Hippocampal formation (tissue), 2 donors: Measurements from ENCODE around the gene OLR1.

Source experiments
- DNase-seq, 2 donors: peaks; one replicate each; lab custom pipeline; 2025; lab: John Stamatoyannopoulos, UW

OLR1 gene

GRCh38 chr12:10153271-10154144, 18.4 kb downstream of the OLR1 start:
- DNase-seq: peak; percentile 67 to 89

- DNase-seq: no peak
Measured at GRCh38 chr12:10151621-10152020, 20.3 kb downstream of the OLR1 start.

- no peak for DNase-seq
Measured at GRCh38 chr12:10147714-10148403, 24.1 kb downstream of the OLR1 start.

GRCh38 chr12:10142976-10143589, 28.8 kb downstream of the OLR1 start:
- no peak for DNase-seq

GRCh38 chr12:10140001-10140400, 31.9 kb downstream of the OLR1 start:
- peak in 1 of 2 donors; percentile 61 for DNase-seq

- no peak for DNase-seq
Measured at GRCh38 chr12:10136637-10137205, 35.2 kb downstream of the OLR1 start.

GRCh38 chr12:10135126-10135525, 36.8 kb downstream of the OLR1 start:
- DNase-seq: no peak

- no peak for DNase-seq
Measured at GRCh38 chr12:10132850-10133370, 39.0 kb downstream of the OLR1 start.

- DNase-seq: no peak
Measured at GRCh38 chr12:10131111-10131690, 40.7 kb downstream of the OLR1 start.

- peak in 1 of 2 donors; percentile 7 for DNase-seq
Measured at GRCh38 chr12:10130042-10130441, 41.9 kb downstream of the OLR1 start, which contains the start of gene CLEC7A. Gene CLEC7A, minus strand, starts transcription at chr12:10130199. Its CDS starts 117 bp downstream, at chr12:10130082.

- DNase-seq: peak in 1 of 2 donors; percentile 8
Measured at GRCh38 chr12:10128687-10129086, 43.2 kb downstream of the OLR1 start.

- no peak for DNase-seq
Measured at GRCh38 chr12:10126413-10126812, 45.5 kb downstream of the OLR1 start.

- DNase-seq: no peak
Measured at GRCh38 chr12:10122689-10123088, 49.2 kb downstream of the OLR1 start.

GRCh38 chr12:10121278-10121677, 50.7 kb downstream of the OLR1 start:
- DNase-seq: peak in 1 of 2 donors; percentile 29

- DNase-seq: no peak
Measured at GRCh38 chr12:10119066-10119465, 52.9 kb downstream of the OLR1 start.

GRCh38 chr12:10115890-10116289, 56.0 kb downstream of the OLR1 start:
- no peak for DNase-seq

GRCh38 chr12:10115311-10115710, 56.6 kb downstream of the OLR1 start:
- no peak for DNase-seq

GRCh38 chr12:10113920-10114319, 58.0 kb downstream of the OLR1 start:
- no peak for DNase-seq

- DNase-seq: no peak
Measured at GRCh38 chr12:10113075-10113474, 58.9 kb downstream of the OLR1 start.

- no peak for DNase-seq
Measured at GRCh38 chr12:10111451-10111850, 60.5 kb downstream of the OLR1 start.

GRCh38 chr12:10110256-10110844, 61.6 kb downstream of the OLR1 start:
- no peak for DNase-seq
